ENCODE measurements around the gene ZNRF2. TPM values are rescaled to one million over a fixed set of nuclear protein-coding genes. Genes with fewer than 3 reads are reported as not detected.

Gene ZNRF2
- total RNA-seq, 4 donors from 2014 or later = 9.6 to 19.3 (median 17.4) TPM

DNA sequence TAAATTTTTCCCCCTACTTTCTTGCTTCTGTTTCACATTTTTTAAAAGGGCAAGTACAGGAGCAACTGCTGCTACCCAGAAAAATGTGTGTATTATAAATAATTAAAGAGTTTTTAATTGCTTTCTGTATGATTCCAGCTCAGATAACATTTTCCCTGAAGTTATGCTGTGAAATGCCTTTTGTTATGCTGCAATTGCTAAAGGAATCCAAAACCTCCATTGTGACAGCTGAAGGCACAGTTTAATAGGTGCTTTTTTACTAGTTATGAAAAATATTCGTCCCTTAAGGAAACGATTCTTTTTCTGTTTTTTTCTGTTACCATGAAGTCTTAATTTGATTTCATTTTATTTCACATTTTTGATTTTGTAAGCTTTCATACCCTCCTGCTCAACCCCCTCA, 83.2 kb downstream of the ZNRF2 start:
- no peaks in the 10 kb centered on the region for H3K27me3 ChIP-seq
- H3K36me3 ChIP-seq = no peaks in the 10 kb centered on the region
- TF ChIP-seq, protein P1, sequence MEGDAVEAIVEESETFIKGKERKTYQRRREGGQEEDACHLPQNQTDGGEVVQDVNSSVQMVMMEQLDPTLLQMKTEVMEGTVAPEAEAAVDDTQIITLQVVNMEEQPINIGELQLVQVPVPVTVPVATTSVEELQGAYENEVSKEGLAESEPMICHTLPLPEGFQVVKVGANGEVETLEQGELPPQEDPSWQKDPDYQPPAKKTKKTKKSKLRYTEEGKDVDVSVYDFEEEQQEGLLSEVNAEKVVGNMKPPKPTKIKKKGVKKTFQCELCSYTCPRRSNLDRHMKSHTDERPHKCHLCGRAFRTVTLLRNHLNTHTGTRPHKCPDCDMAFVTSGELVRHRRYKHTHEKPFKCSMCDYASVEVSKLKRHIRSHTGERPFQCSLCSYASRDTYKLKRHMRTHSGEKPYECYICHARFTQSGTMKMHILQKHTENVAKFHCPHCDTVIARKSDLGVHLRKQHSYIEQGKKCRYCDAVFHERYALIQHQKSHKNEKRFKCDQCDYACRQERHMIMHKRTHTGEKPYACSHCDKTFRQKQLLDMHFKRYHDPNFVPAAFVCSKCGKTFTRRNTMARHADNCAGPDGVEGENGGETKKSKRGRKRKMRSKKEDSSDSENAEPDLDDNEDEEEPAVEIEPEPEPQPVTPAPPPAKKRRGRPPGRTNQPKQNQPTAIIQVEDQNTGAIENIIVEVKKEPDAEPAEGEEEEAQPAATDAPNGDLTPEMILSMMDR (IDR thresholded peaks at IDR 0.05 in 4 of 5, conservative IDR thresholded peaks at IDR 0.05 in 1 of 5) = no peak
- TF ChIP-seq POLR2A (IDR thresholded peaks at IDR 0.05) = no peak
- in situ Hi-C loops (cut with MboI; ENCODE audit: low sequenced_read_pairs in 4 of 4) = no loop called here
- H3K9me3 ChIP-seq = no peaks in the 10 kb centered on the region
- no peak for ATAC-seq
- peaks cover 3 to 17% of the 10 kb centered on the region in 2 donors for H3K4me1 ChIP-seq
- intact Hi-C loops (cut with DNase I; ENCODE audit: low total_unique reads) = no loop called here
- no peak for DNase-seq
- no peak overlapping the region for H3K4me3 ChIP-seq
- H3K27ac ChIP-seq = no peak overlapping the region

GRCh38 chr7:30369879-30370278, 85.5 kb downstream of the ZNRF2 start:
- H3K4me1 ChIP-seq = peaks cover 3 to 17% of the 10 kb centered on the region in 2 donors
- ATAC-seq = no peak
- in situ Hi-C loops (cut with MboI; ENCODE audit: low sequenced_read_pairs in 4 of 4) = no loop called here

DNA sequence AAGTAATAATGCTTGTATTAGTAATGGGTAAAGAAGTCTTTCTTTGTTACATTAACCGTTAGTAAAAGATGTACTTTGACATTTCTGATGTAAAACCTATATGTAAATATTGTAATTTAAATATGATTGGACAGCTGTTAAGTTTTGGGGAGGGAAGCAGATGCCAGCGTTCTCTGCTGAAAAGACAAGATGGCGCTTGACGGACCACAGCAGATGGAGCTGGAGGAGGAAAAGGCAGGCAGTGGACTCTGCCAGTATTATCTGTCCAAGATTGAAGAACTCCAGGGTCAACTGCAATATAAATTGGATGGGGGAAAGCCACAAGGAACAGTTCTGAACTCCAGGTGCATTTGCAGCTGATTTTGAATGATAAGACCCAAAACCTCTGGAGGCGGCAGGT, 86.9 kb downstream of the ZNRF2 start:
- TF ChIP-seq, protein P1 (IDR thresholded peaks at IDR 0.05 in 4 of 5, conservative IDR thresholded peaks at IDR 0.05 in 1 of 5) = no peak
- no peak for TF ChIP-seq POLR2A (IDR thresholded peaks at IDR 0.05)
- ATAC-seq = no peak
- Histone ChIP-seq H3K9me3 (no peaks in the 10 kb centered on the region), H3K27me3 (no peaks in the 10 kb centered on the region), H3K4me3 (no peak overlapping the region), H3K4me1 (peaks cover 3 to 17% of the 10 kb centered on the region in 2 donors), H3K36me3 (no peaks in the 10 kb centered on the region), H3K27ac (no peak overlapping the region)
- intact Hi-C loops (cut with DNase I; ENCODE audit: low total_unique reads) (no loop called here), in situ Hi-C loops (cut with MboI; ENCODE audit: low sequenced_read_pairs in 4 of 4) (no loop called here)
- no peak for DNase-seq

More at GRCh38 chr7:30369879-30370278, 85.5 kb downstream of the ZNRF2 start:
- Histone ChIP-seq H3K27me3 (no peaks in the 10 kb centered on the region), H3K27ac (no peak overlapping the region), H3K4me3 (no peak overlapping the region), H3K36me3 (no peaks in the 10 kb centered on the region), H3K9me3 (no peaks in the 10 kb centered on the region)
- intact Hi-C loops (cut with DNase I; ENCODE audit: low total_unique reads) = no loop called here
- TF ChIP-seq, protein P1 (IDR thresholded peaks at IDR 0.05 in 4 of 5, conservative IDR thresholded peaks at IDR 0.05 in 1 of 5) = no peak
- TF ChIP-seq POLR2A (IDR thresholded peaks at IDR 0.05) = no peak
- DNase-seq = no peak

DNA sequence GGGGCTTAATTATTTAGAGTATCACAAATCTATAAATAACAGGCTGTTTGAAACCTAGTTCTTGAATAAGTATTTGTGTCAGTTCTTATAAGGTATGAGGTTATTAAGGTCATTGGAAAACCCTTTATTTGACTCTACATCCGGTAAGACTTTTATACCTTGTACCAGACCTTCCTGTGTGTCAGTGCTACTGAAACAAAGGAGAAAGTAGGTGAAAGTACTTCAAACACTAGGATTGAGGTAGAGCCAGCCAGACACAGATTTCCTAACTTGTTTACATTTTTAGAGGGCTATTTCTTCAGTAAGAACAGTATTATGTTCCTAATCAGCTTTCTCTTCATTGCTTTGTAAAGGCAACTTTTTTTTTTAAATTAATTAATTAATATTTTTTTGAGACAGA, 93.9 kb downstream of the ZNRF2 start:
- H3K4me1 ChIP-seq = no peaks in the 10 kb centered on the region
- no peaks in the 10 kb centered on the region for H3K9me3 ChIP-seq
- ATAC-seq (no peak), DNase-seq (no peak)
- TF ChIP-seq, protein P1 (IDR thresholded peaks at IDR 0.05 in 4 of 5, conservative IDR thresholded peaks at IDR 0.05 in 1 of 5) = no peak
- no peak for TF ChIP-seq POLR2A (IDR thresholded peaks at IDR 0.05)
- no peak overlapping the region for H3K27ac ChIP-seq
- in situ Hi-C loops (cut with MboI; ENCODE audit: low sequenced_read_pairs in 4 of 4) = no loop called here
- intact Hi-C loops (cut with DNase I; ENCODE audit: low total_unique reads) = no loop called here
- H3K27me3 ChIP-seq = no peaks in the 10 kb centered on the region
- no peak overlapping the region for H3K4me3 ChIP-seq
- H3K36me3 ChIP-seq = no peaks in the 10 kb centered on the region

DNA sequence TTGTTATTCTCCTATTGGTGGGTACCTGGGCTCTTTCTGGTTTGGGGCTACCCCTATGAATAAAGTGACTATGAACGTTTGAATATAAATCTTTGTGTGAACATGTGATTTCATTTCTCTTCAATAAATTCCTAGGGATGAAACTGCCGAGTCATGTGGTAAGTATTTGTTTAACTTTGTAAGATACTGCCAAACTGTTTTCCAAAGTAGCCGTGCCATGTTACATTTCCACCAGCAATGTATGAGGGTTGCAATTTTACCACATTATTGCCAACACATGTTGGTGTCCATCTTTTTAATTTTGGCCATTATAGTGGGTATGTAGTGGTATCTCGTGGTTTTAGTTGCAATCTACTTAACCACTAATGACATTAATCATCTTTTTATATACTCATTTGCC, 94.7 kb downstream of the ZNRF2 start:
- Histone ChIP-seq H3K27ac (no peak overlapping the region), H3K27me3 (no peaks in the 10 kb centered on the region), H3K9me3 (no peaks in the 10 kb centered on the region), H3K4me3 (no peak overlapping the region), H3K4me1 (no peaks in the 10 kb centered on the region), H3K36me3 (no peaks in the 10 kb centered on the region)
- DNase-seq (no peak), ATAC-seq (no peak)
- in situ Hi-C loops (cut with MboI; ENCODE audit: low sequenced_read_pairs in 4 of 4) = no loop called here
- intact Hi-C loops (cut with DNase I; ENCODE audit: low total_unique reads) = no loop called here
- TF ChIP-seq POLR2A (IDR thresholded peaks at IDR 0.05) = no peak
- TF ChIP-seq, protein P1 (IDR thresholded peaks at IDR 0.05 in 4 of 5, conservative IDR thresholded peaks at IDR 0.05 in 1 of 5) = no peak

Data from gastrocnemius medialis (tissue), 4 donors.